ENCODE measurements around the gene ZSCAN22. TPM values are rescaled to one million over a fixed set of nuclear protein-coding genes. Genes with fewer than 3 reads are reported as not detected.

The ZSCAN22 gene
- total and polyA plus RNA-seq, 2 of the 13 experiments (the other 11 are each of a cell fraction or from before 2014, with no cell fraction given): 2.5 to 3.5 TPM

DNA sequence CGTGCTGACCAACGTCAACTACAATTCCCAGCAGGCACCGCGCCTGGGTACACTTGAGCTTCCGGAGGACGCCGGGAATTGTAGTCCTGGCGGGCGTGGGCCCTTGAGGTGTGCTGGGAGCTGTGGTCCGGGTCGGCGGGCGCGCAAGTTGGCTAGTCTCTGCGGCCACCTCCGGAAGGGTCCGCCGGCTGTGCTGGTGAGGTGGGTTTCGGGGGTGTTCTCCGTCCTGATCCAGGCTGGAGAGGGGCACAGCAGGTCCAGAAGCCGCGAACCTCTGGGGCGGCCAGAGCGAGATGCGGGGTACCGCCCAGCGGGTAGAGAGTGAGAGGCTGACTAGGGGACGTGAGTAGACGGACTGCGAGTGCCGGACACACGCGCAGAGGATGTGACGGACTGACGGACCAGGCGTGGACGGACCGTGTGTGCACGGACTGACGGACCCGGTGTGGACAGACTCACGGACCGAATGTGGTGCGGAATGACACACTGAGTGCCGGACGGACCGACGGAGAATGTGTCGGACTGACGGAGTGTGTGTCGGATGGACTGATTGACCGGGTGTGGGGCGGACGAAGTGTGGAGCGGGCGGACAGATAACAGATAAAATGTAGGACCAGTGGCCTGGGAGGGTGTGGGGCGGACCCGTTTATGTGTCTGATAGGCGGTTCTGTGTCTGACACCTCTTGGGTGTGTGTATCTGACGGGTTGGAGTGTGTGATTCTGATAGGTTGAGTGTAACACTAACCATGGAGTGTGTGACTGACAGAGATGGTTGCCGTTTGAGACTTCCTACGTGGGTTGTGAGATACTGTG, at the start of gene ZSCAN22 (continued):
- TF ChIP-seq, protein P1, sequence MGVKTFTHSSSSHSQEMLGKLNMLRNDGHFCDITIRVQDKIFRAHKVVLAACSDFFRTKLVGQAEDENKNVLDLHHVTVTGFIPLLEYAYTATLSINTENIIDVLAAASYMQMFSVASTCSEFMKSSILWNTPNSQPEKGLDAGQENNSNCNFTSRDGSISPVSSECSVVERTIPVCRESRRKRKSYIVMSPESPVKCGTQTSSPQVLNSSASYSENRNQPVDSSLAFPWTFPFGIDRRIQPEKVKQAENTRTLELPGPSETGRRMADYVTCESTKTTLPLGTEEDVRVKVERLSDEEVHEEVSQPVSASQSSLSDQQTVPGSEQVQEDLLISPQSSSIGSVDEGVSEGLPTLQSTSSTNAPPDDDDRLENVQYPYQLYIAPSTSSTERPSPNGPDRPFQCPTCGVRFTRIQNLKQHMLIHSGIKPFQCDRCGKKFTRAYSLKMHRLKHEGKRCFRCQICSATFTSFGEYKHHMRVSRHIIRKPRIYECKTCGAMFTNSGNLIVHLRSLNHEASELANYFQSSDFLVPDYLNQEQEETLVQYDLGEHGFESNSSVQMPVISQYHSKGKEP (CRISPR knock-in tag; IDR thresholded peaks at IDR 0.05): peak; percentile 67; the same call in 1 of the 2 replicates
- no peak for TF ChIP-seq SIX4 (CRISPR knock-in tag; IDR thresholded peaks at IDR 0.05)
- TF ChIP-seq, protein P2, sequence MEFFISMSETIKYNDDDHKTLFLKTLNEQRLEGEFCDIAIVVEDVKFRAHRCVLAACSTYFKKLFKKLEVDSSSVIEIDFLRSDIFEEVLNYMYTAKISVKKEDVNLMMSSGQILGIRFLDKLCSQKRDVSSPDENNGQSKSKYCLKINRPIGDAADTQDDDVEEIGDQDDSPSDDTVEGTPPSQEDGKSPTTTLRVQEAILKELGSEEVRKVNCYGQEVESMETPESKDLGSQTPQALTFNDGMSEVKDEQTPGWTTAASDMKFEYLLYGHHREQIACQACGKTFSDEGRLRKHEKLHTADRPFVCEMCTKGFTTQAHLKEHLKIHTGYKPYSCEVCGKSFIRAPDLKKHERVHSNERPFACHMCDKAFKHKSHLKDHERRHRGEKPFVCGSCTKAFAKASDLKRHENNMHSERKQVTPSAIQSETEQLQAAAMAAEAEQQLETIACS (CRISPR knock-in tag; IDR thresholded peaks at IDR 0.05): peak; percentile 41; the same call in 1 of the 2 replicates
- TF ChIP-seq NR2F1 (CRISPR knock-in tag; IDR thresholded peaks at IDR 0.05): no peak
- 0 out of 2 replicates have a peak, but pooled peaks have one; percentile 21 for TF ChIP-seq MIER2 (CRISPR knock-in tag; IDR thresholded peaks at IDR 0.05)
- TF ChIP-seq, protein P3, sequence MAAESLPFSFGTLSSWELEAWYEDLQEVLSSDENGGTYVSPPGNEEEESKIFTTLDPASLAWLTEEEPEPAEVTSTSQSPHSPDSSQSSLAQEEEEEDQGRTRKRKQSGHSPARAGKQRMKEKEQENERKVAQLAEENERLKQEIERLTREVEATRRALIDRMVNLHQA (CRISPR knock-in tag; IDR thresholded peaks at IDR 0.05): no peak
- TF ChIP-seq KDM3A (CRISPR knock-in tag; IDR thresholded peaks at IDR 0.05; ENCODE audit: low read depth): peak; percentile 45; the same call in 1 of the 2 replicates
- TF ChIP-seq MED8 (CRISPR knock-in tag; IDR thresholded peaks at IDR 0.05; ENCODE audit: insufficient replicate concordance): no peak
- TF ChIP-seq, protein P4, sequence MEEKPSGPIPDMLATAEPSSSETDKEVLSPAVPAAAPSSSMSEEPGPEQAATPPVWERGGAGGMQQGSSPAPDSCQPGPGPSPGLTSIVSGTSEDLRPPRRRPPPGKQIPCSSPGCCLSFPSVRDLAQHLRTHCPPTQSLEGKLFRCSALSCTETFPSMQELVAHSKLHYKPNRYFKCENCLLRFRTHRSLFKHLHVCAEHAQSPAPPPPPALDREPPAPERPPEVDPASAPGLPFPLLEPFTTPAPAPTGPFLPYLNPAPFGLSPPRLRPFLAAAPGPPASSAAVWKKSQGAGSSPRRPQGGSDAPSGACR (CRISPR knock-in tag; IDR thresholded peaks at IDR 0.05): peak; percentile 95
- peak; percentile 95 for TF ChIP-seq MTF2 (CRISPR knock-in tag; IDR thresholded peaks at IDR 0.05; ENCODE audit: borderline replicate concordance)
- no peak for TF ChIP-seq PHB2 (IDR thresholded peaks at IDR 0.05; ENCODE audit: partially characterized antibody)
- TF ChIP-seq, protein P5, sequence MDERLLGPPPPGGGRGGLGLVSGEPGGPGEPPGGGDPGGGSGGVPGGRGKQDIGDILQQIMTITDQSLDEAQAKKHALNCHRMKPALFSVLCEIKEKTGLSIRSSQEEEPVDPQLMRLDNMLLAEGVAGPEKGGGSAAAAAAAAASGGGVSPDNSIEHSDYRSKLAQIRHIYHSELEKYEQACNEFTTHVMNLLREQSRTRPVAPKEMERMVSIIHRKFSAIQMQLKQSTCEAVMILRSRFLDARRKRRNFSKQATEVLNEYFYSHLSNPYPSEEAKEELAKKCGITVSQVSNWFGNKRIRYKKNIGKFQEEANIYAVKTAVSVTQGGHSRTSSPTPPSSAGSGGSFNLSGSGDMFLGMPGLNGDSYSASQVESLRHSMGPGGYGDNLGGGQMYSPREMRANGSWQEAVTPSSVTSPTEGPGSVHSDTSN (CRISPR knock-in tag; IDR thresholded peaks at IDR 0.05): no peak
- no peak for TF ChIP-seq ARID2 (CRISPR knock-in tag; IDR thresholded peaks at IDR 0.05; ENCODE audit: borderline replicate concordance)
- TF ChIP-seq CENPT (CRISPR knock-in tag; IDR thresholded peaks at IDR 0.05; ENCODE audit: low read depth): peak; percentile 94; the same call in 1 of the 2 replicates
- TF ChIP-seq RFXANK (CRISPR knock-in tag; IDR thresholded peaks at IDR 0.05): no peak
- no peak for TF ChIP-seq ZNF180 (CRISPR knock-in tag; IDR thresholded peaks at IDR 0.05; ENCODE audit: borderline replicate concordance, low read depth)
- TF ChIP-seq ZNF607 (CRISPR knock-in tag; IDR thresholded peaks at IDR 0.05; ENCODE audit: borderline replicate concordance): no peak; the same call in 1 of the 2 replicates
- no peak; the same call in 1 of the 2 replicates for TF ChIP-seq ZNF616 (CRISPR knock-in tag; IDR thresholded peaks at IDR 0.05; ENCODE audit: low read depth)
- no peak for TF ChIP-seq SCMH1 (CRISPR knock-in tag; IDR thresholded peaks at IDR 0.05; ENCODE audit: borderline replicate concordance)
- peak; percentile 73; the same call in 1 of the 2 replicates for TF ChIP-seq ZNF224 (CRISPR knock-in tag; IDR thresholded peaks at IDR 0.05)
- TF ChIP-seq ISX (CRISPR knock-in tag; conservative IDR thresholded peaks at IDR 0.05): no peak
- peak; percentile 59; the same call in 1 of the 2 replicates for TF ChIP-seq FOXJ3 (CRISPR knock-in tag; IDR thresholded peaks at IDR 0.05; ENCODE audit: borderline replicate concordance)
- TF ChIP-seq KLF6 (CRISPR knock-in tag; IDR thresholded peaks at IDR 0.05): peak; percentile 16; the same call in 1 of the 2 replicates
- peak; percentile 71; the same call in 1 of the 2 replicates for TF ChIP-seq HIVEP1 (CRISPR knock-in tag; IDR thresholded peaks at IDR 0.05)
- peak; percentile 86; the same call in 1 of the 2 replicates for TF ChIP-seq SALL2 (CRISPR knock-in tag; IDR thresholded peaks at IDR 0.05)
